PFSK-1 (cell line): ENCODE data around the gene TBC1D22A.

ENCODE experiments used
- FOXP2 ChIP-seq: optimal IDR thresholded peaks from 2 replicates; pipeline ENCODE3; 2011; ENCODE audit warnings: borderline replicate concordance, control low read depth, inconsistent platforms; ENCODE audit not compliant: insufficient read depth; ENCODE audit errors: extremely low read length, extremely low read depth
- POLR2AphosphoS5 ChIP-seq: IDR thresholded peaks from 2 replicates; pipeline ENCODE4 v1.6.1; 2012; ENCODE audit warnings: low read depth, mild to moderate bottlenecking, control low read depth, low read length, moderate library complexity
- REST ChIP-seq, 2 experiments: IDR thresholded peaks; 2 replicates each; pipeline versions ENCODE4 v1.6.1 to v1.8.0; 2011 to 2012; ENCODE audit warnings: low read depth in 2 of 2, low read length in 2 of 2, control low read depth in 1 of 2, inconsistent platforms in 1 of 2, mild to moderate bottlenecking in 1 of 2, moderate library complexity in 1 of 2; ENCODE audit not compliant: insufficient read depth in 1 of 2
- SIN3A ChIP-seq: IDR thresholded peaks from 2 replicates; pipeline ENCODE4 v1.6.1; 2012; ENCODE audit warnings: mild to moderate bottlenecking, low read length, moderate library complexity, borderline replicate concordance; ENCODE audit not compliant: insufficient read depth
- TAF1 ChIP-seq: IDR thresholded peaks from 2 replicates; pipeline ENCODE4 v1.6.1; 2012; ENCODE audit warnings: low read length, control low read depth, borderline replicate concordance; ENCODE audit not compliant: insufficient read depth

GRCh38 chr22:46937185-46937584, 174.7 kb downstream of the TBC1D22A start:
- TF ChIP-seq POLR2AphosphoS5 = no peak
- TF ChIP-seq TAF1 = no peak
- no peak for TF ChIP-seq REST (IDR thresholded peaks at IDR 0.05; ENCODE audit: insufficient read depth in 1 of 2, low read depth in 2 of 2, low read length in 2 of 2)
- TF ChIP-seq SIN3A = no peak
- no peak for TF ChIP-seq FOXP2
